Stomach (tissue), 19 donors: ENCODE measurements around the gene SULT1B1. TPM values are rescaled to one million over a fixed set of nuclear protein-coding genes. Genes with fewer than 3 reads are reported as not detected.

Experiments
- DNase-seq, 2 donors: peaks; one replicate each; pipeline versions ENCODE4 v3.0.0 to v3.0.0-alpha.2; 2013 to 2019
- H3K27ac ChIP-seq, 5 donors: fragments of 200-600 bp in 4 of 5; sonication (generic) in 4 of 5; one replicate each; pipeline ENCODE4 v1.5.1; 2013 to 2019; ENCODE audit warnings: mild to moderate bottlenecking in 1 of 5, moderate library complexity in 1 of 5
- H3K27me3 ChIP-seq, 3 donors: fragments of 200-600 bp; sonication (generic); one replicate each; pipeline ENCODE4 v1.5.1; 2017 to 2019; ENCODE audit warnings: mixed run types in 1 of 3
- H3K36me3 ChIP-seq, 4 donors: fragments of 200-600 bp; sonication (generic); 1 replicate in 3 of 4; 2 replicates in 1 of 4; pipeline ENCODE4 v1.5.1; 2016 to 2019
- H3K4me1 ChIP-seq, 4 donors: fragments of 200-600 bp; sonication (generic); one replicate each; pipeline ENCODE4 v1.5.1; 2016 to 2019
- H3K4me3 ChIP-seq, 4 donors: fragments of 200-600 bp; sonication (generic) in 3 of 4; one replicate each; pipeline ENCODE4 v1.5.1; 2016 to 2019; ENCODE audit warnings: mild to moderate bottlenecking in 1 of 4
- H3K9me3 ChIP-seq, 4 donors: fragments of 200-600 bp; sonication (generic); one replicate each; pipeline ENCODE4 v1.5.1; 2016 to 2019
- CTCF ChIP-seq, 7 experiments: fragments of 450-650 bp in 4 of 7; fragments of 200-600 bp in 3 of 7; sonication (generic) in 3 of 7; IDR thresholded peaks; one replicate each; pipeline ENCODE4 v1.5.1; 2016 to 2019; ENCODE audit warnings: antibody characterized with exemption in 7 of 7, control low read depth in 2 of 7, mild to moderate bottlenecking in 1 of 7
- EP300 ChIP-seq: sonication (generic); formaldehyde crosslinking; IDR thresholded peaks from one replicate; pipeline ENCODE4 v1.6.1; 2017; ENCODE audit warnings: antibody characterized with exemption
- POLR2A ChIP-seq, 4 donors: fragments of 450-650 bp; IDR thresholded peaks; one replicate each; pipeline ENCODE4 v1.6.1; 2016; ENCODE audit warnings: antibody characterized with exemption in 4 of 4, control low read depth in 2 of 4, mild to moderate bottlenecking in 1 of 4, moderate library complexity in 1 of 4
- POLR2AphosphoS5 ChIP-seq, 3 donors: sonication (generic); formaldehyde crosslinking; IDR thresholded peaks; one replicate each; pipeline ENCODE4 v1.6.1; 2016; ENCODE audit warnings: antibody characterized with exemption in 3 of 3
- WGBS, 5 donors: extraction: QIAGEN DNeasy Blood & Tissue Kit in 3 of 5; methylation state at CpG; one replicate each; pipeline versions ENCODE4 v1.1.5 to v1.1.7; 2013 to 2018; 5-methylcytosine and 5-hydroxymethylcytosine counted together
- intact Hi-C: fragments of 100-400 bp; cut with DNase I; formaldehyde crosslinking; loops from one replicate; pipeline ENCODE4 v1.15.1; 2023; ENCODE audit warnings: low total_unique reads
- long read RNA-seq, 10 donors: transcript quantifications; one replicate each; lab custom pipeline, GENCODE V29; 2026
- polyA plus RNA-seq, 3 donors: library from polyadenylated mRNA; stranded (reverse); fragments of 200-250 nt; gene quantifications; one replicate each; pipeline ENCODE4 v1.2.3, GENCODE V29; 2013
- total RNA-seq, 5 donors: library from RNA; depleted of rRNA; stranded (reverse); fragments of >200 nt; gene quantifications; one replicate each; pipeline versions ENCODE4 v1.1.0 to v1.2.3, GENCODE V29; 2014 to 2016
- donor health status: healthy with polysubstance abuse.
- donor health status: Bipolar disorder and iron deficiency.
- donor health status: healthy.

Gene SULT1B1
- total RNA-seq (10 to 100 TPM in 4 of 5 donors, 1 to 10 TPM in 1; 5.3 to 58.9 (median 42.9) TPM), polyA plus RNA-seq (10 to 100 TPM in 2 of 3 donors, 1 to 10 TPM in 1; 1.8 to 57.6 (median 12.5) TPM)
- long read RNA-seq, donor 1, result 0 reads
- long read RNA-seq, donor 2, result 0 reads
- long read RNA-seq, donor 3, result 0 reads
- long read RNA-seq, donor 4, full-length matches to known transcripts, result 1 of 1 reads
- long read RNA-seq, donor 4, partial matches to known transcripts, result 0 of 1 reads
- long read RNA-seq, donor 4, other reads (novel, unspliced or antisense), result 0 of 1 reads
- long read RNA-seq, donor 5, full-length matches to known transcripts, result 2 of 2 reads
- long read RNA-seq, donor 5, partial matches to known transcripts, result 0 of 2 reads
- long read RNA-seq, donor 5, other reads (novel, unspliced or antisense), result 0 of 2 reads
- long read RNA-seq, donor 6, result 0 reads
- long read RNA-seq, donor 7, full-length matches to known transcripts, result 3 of 3 reads
- long read RNA-seq, donor 7, partial matches to known transcripts, result 0 of 3 reads
- long read RNA-seq, donor 7, other reads (novel, unspliced or antisense), result 0 of 3 reads
- long read RNA-seq, donor 8, result 0 reads
- long read RNA-seq, donor 9, result 0 reads
- long read RNA-seq, donor 10, full-length matches to known transcripts, result 2 of 2 reads
- long read RNA-seq, donor 10, partial matches to known transcripts, result 0 of 2 reads
- long read RNA-seq, donor 10, other reads (novel, unspliced or antisense), result 0 of 2 reads

DNA sequence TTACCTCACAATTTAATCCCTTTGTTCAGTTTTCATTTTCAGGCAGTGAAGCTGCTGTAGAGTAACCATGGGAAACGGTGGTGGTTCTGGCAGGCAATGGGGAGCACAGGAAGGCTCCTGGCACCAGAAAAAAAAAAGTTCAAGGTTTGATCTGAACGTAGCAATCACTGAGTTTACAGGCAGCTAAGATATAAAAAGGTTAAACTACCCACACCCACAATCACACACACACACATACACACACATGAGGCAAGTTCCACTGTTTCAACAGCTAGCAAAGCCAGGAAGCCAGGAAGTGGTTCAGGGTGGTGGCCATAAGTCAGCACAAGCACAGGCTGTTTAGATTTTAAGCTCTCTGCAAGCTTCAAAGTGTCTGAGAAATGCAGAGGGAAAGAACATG is at the start of gene SULT1B1:
TSS of gene SULT1B1 (minus strand) at position 166 of the 400 bp plus-strand sequence. CDS start 5,403 bp downstream, outside the sequence.
- Histone ChIP-seq H3K4me3 (peak within 1 kb of the TSS in 2 of 4 donors; percentile 10 to 32), H3K4me1 (peaks cover 0 to 27% (median 6%) of the 10 kb centered on the region in 4 donors), H3K27ac (peak within 1 kb of the TSS; percentile 46 to 84 (median 66)), H3K27me3 (no peaks in the 10 kb centered on the region), H3K9me3 (no peaks in the 10 kb centered on the region), H3K36me3 (no peaks in the 10 kb centered on the region)
- intact Hi-C loops, result no loop called here
- peak; percentile 58 to 88 for DNase-seq
- 6 to 28% (median 10%) methylated on average over 2 of the region's 2 CpGs for WGBS, 5 donors
- TF ChIP-seq POLR2A (IDR thresholded peaks at IDR 0.05) (no peak), POLR2AphosphoS5 (IDR thresholded peaks at IDR 0.05) (peak in 2 of 3 donors; percentile 73 to 85)

DNA sequence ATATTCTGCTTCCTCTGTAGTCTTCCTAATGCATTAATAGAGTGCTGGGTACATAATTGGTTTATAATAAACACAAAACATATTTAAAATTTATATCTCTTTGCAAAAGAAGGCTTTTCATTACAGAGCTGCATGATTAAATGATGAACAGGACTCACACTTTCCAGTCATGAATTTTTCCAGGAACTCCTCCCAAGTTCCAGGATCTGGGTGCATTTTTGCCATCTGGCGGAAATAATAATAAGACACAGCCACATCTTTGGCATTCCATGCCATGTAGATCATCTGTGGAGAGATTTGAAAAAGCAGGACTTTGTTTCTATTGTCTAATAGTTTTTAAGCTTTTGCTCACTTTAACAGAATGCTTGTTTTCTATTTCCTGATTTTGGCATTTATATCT is 40.2 kb upstream of the SULT1B1 start:
- 90 to 98% (median 97%) methylated on average over 1 of the region's 1 CpG for WGBS, 5 donors
- H3K27ac ChIP-seq, result no peak overlapping the region
- no peak for DNase-seq
- H3K9me3 ChIP-seq, result no peaks in the 10 kb centered on the region
- H3K4me1 ChIP-seq, result no peaks in the 10 kb centered on the region
- no peaks in the 10 kb centered on the region for H3K36me3 ChIP-seq
- H3K4me3 ChIP-seq, result no peak overlapping the region
- intact Hi-C loops, result no loop called here
- H3K27me3 ChIP-seq, result no peaks in the 10 kb centered on the region
- TF ChIP-seq POLR2AphosphoS5 (IDR thresholded peaks at IDR 0.05), result no peak
- TF ChIP-seq POLR2A (IDR thresholded peaks at IDR 0.05), result no peak
- no peak for TF ChIP-seq EP300
- TF ChIP-seq CTCF (IDR thresholded peaks at IDR 0.05), result no peak

DNA sequence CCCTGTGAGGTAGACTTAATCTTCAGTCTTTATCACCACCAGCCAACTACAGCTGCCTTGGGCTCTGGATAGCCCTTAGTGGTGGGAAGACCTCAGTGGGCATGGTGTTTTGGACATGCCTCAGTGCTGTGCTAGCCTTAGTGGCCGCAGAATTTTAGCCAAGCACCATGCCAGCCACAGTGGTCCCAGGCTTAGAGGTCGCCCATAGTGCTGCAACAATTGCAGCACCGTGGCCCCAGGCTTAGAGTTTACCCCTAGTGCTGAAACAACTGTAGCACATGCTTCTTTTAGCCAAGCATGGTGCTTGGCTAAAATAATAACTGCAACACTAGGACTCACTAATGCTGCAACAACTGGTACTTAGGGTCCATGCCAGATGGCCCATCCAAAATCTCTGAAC is 38.9 kb upstream of the SULT1B1 start:
- intact Hi-C loops, result no loop called here
- H3K27me3 ChIP-seq, result no peaks in the 10 kb centered on the region
- TF ChIP-seq POLR2A (IDR thresholded peaks at IDR 0.05) (no peak), EP300 (no peak), POLR2AphosphoS5 (IDR thresholded peaks at IDR 0.05) (no peak), CTCF (IDR thresholded peaks at IDR 0.05) (no peak)
- H3K27ac ChIP-seq, result no peak overlapping the region
- H3K36me3 ChIP-seq, result no peaks in the 10 kb centered on the region
- no peak overlapping the region for H3K4me3 ChIP-seq
- no peak for DNase-seq
- no peaks in the 10 kb centered on the region for H3K9me3 ChIP-seq
- WGBS, 5 donors, result 87 to 100% (median 89%) methylated on average over 2 to 3 of the region's 3 CpGs; no CpG with 5 or more reads in 1 of the 5 donors
- H3K4me1 ChIP-seq, result no peaks in the 10 kb centered on the region

DNA sequence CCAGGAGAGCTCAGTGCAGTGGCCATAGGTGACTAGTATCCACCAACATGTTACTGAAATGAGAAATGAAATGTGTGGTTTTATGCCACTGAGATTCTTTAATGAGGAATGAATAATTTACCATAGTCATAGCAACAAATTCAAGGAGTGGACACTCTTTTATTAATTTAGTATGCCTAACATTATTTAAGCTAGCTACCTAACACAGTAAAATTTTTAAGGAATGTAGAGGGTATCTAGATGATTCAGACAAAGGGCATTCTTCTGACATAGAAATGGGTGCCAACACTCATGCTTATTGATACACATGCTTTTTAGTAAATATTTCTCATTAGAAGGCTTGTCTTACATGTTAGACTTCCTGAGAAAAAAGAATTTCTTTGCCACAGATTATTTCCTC is 33.3 kb upstream of the SULT1B1 start:
- H3K27me3 ChIP-seq, result no peaks in the 10 kb centered on the region
- DNase-seq, result no peak
- no peak overlapping the region for H3K27ac ChIP-seq
- intact Hi-C loops, result no loop called here
- TF ChIP-seq CTCF (IDR thresholded peaks at IDR 0.05) (no peak), EP300 (no peak), POLR2AphosphoS5 (IDR thresholded peaks at IDR 0.05) (no peak), POLR2A (IDR thresholded peaks at IDR 0.05) (no peak)
- no peaks in the 10 kb centered on the region for H3K9me3 ChIP-seq
- no peak overlapping the region for H3K4me3 ChIP-seq
- no peaks in the 10 kb centered on the region for H3K4me1 ChIP-seq
- H3K36me3 ChIP-seq, result no peaks in the 10 kb centered on the region
